Upper lobe of left lung (tissue), 4 donors: ENCODE results near the gene AAK1.
"Not testable (repeated sequence)": the region's sequence is repeated elsewhere in the genome, so short reads cannot be mapped to it uniquely, and the experiment has no call there.

Experiments used
- CTCF ChIP-seq, 6 experiments: fragments of 450-650 bp in 4 of 6; fragments of 200-600 bp in 2 of 6; sonication (generic) in 2 of 6; IDR thresholded peaks; one replicate each; pipeline ENCODE4 v1.5.1; 2016 to 2019; ENCODE audit warnings: antibody characterized with exemption in 6 of 6
- POLR2AphosphoS5 ChIP-seq, 2 donors: sonication (generic); formaldehyde crosslinking; IDR thresholded peaks; one replicate each; pipeline ENCODE4 v1.5.1; 2017; ENCODE audit warnings: antibody characterized with exemption in 2 of 2

GRCh38 chr2:69550511-69550910 lies 93.0 kb downstream of the AAK1 start:
- TF ChIP-seq POLR2AphosphoS5, CTCF (IDR thresholded peaks at IDR 0.05): not testable (repeated sequence)
